ENCODE results near the gene ADORA1.

DNA sequence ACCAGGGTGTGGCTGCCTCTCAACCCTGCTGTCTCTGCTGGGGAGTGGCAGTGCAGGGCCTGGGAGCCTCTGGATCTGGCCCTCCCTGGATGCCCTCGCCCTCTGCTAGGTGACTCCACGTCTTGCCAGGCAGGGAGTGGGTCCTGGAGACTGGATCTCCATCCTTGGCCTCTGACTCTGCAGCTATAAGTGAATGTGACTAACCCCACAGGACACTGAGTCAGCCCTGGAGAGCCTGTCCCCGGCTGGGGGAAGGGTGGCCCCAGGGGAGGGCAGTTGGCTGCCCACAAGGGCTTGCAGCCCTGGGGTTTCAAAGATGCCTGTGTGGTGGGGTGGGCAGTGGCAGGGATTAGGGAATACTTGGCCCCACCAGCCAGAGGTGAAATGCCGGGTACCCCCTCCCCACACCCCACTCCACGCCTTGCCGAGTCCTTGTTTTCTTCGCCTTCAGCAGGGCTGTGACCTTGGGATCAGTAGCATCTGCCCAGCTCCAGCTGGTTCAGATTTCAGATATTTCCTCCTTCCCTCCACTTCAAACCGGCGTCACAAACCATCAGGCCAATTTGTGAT lies 50.0 kb downstream of the ADORA1 start:
- TF ChIP-seq, protein P1, sequence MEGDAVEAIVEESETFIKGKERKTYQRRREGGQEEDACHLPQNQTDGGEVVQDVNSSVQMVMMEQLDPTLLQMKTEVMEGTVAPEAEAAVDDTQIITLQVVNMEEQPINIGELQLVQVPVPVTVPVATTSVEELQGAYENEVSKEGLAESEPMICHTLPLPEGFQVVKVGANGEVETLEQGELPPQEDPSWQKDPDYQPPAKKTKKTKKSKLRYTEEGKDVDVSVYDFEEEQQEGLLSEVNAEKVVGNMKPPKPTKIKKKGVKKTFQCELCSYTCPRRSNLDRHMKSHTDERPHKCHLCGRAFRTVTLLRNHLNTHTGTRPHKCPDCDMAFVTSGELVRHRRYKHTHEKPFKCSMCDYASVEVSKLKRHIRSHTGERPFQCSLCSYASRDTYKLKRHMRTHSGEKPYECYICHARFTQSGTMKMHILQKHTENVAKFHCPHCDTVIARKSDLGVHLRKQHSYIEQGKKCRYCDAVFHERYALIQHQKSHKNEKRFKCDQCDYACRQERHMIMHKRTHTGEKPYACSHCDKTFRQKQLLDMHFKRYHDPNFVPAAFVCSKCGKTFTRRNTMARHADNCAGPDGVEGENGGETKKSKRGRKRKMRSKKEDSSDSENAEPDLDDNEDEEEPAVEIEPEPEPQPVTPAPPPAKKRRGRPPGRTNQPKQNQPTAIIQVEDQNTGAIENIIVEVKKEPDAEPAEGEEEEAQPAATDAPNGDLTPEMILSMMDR (tag by site-specific recombination; IDR thresholded peaks at IDR 0.05), result no peak
- TF ChIP-seq, protein P2, sequence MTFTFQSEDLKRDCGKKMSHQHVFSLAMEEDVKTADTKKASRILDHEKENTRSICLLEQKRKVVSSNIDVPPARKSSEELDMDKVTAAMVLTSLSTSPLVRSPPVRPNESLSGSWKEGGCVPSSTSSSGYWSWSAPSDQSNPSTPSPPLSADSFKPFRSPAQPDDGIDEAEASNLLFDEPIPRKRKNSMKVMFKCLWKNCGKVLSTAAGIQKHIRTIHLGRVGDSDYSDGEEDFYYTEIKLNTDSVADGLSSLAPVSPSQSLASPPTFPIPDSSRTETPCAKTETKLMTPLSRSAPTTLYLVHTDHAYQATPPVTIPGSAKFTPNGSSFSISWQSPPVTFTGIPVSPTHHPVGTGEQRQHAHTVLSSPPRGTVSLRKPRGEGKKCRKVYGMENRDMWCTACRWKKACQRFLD (tag by site-specific recombination; IDR thresholded peaks at IDR 0.05), result no peak

Data from HEK293 (cell line).